H9 (cell line): Measurements from ENCODE around the gene MEGF10. TPM values are rescaled to one million over a fixed set of nuclear protein-coding genes. Genes with fewer than 3 reads are reported as not detected.

Experiments
- DNase-seq: peaks from one replicate; pipeline ENCODE4 v3.0.0-alpha.2; 2017
- H2AFZ ChIP-seq: one replicate; pipeline ENCODE4 v1.6.1; 2013; ENCODE audit warnings: mild to moderate bottlenecking, low read length, control low read depth, moderate library complexity
- H2AK5ac ChIP-seq: 2 replicates; pipeline ENCODE4 v1.6.1; 2013; ENCODE audit warnings: low read length, control low read depth, mixed read lengths; ENCODE audit not compliant: insufficient read length
- H2BK120ac ChIP-seq: one replicate; pipeline ENCODE4 v1.6.1; 2013; ENCODE audit warnings: low read depth, mild to moderate bottlenecking, low read length, control low read depth, inconsistent platforms; ENCODE audit not compliant: poor library complexity, severe bottlenecking
- H2BK12ac ChIP-seq: 2 replicates; pipeline ENCODE4 v1.6.1; 2013; ENCODE audit warnings: low read length, control low read depth, mixed read lengths, low read depth; ENCODE audit not compliant: insufficient read length
- H2BK15ac ChIP-seq: 2 replicates; pipeline ENCODE4 v1.6.1; 2013; ENCODE audit warnings: low read depth, low read length, control low read depth
- H2BK20ac ChIP-seq: one replicate; pipeline ENCODE4 v1.6.1; 2013; ENCODE audit warnings: low read depth, mild to moderate bottlenecking, low read length, control low read depth, inconsistent platforms; ENCODE audit not compliant: poor library complexity, severe bottlenecking
- H2BK5ac ChIP-seq: 2 replicates; pipeline ENCODE4 v1.6.1; 2013; ENCODE audit warnings: low read length, control low read depth, mixed read lengths; ENCODE audit not compliant: insufficient read length
- H3K14ac ChIP-seq: 2 replicates; pipeline ENCODE4 v1.6.1; 2013; ENCODE audit warnings: low read length, control low read depth; ENCODE audit not compliant: insufficient read depth
- H3K18ac ChIP-seq: 2 replicates; pipeline ENCODE4 v1.6.1; 2013; ENCODE audit warnings: low read depth, mild to moderate bottlenecking, mixed read lengths, low read length, control low read depth; ENCODE audit not compliant: insufficient read length
- H3K23ac ChIP-seq: 2 replicates; pipeline ENCODE4 v1.6.1; 2013; ENCODE audit warnings: low read length, control low read depth, mixed read lengths, low read depth; ENCODE audit not compliant: insufficient read length
- H3K23me2 ChIP-seq: 2 replicates; pipeline ENCODE4 v1.6.1; 2013; ENCODE audit warnings: low read depth, mild to moderate bottlenecking, mixed read lengths, low read length, control low read depth; ENCODE audit not compliant: insufficient read length, poor library complexity, severe bottlenecking
- H3K27ac ChIP-seq: 2 replicates; pipeline ENCODE4 v1.5.1; 2013; ENCODE audit warnings: low read length, control low read depth, mixed read lengths, low read depth; ENCODE audit not compliant: insufficient read length
- H3K27me3 ChIP-seq: 2 replicates; pipeline ENCODE4 v1.6.1; 2013; ENCODE audit warnings: low read length, control low read depth, inconsistent platforms; ENCODE audit not compliant: insufficient read depth
- H3K4ac ChIP-seq: 2 replicates; pipeline ENCODE4 v1.6.1; 2013; ENCODE audit warnings: low read depth, mild to moderate bottlenecking, control low read depth, inconsistent platforms, low read length, moderate library complexity
- H3K4me1 ChIP-seq: 2 replicates; pipeline ENCODE4 v1.6.1; 2013; ENCODE audit warnings: low read length, control low read depth, inconsistent platforms; ENCODE audit not compliant: insufficient read depth
- H3K4me2 ChIP-seq: 2 replicates; pipeline ENCODE4 v1.6.1; 2013; ENCODE audit warnings: low read length, control low read depth, mixed read lengths; ENCODE audit not compliant: insufficient read length, insufficient read depth
- H3K56ac ChIP-seq: 2 replicates; pipeline ENCODE4 v1.6.1; 2013; ENCODE audit warnings: low read depth, mild to moderate bottlenecking, mixed read lengths, low read length, control low read depth; ENCODE audit not compliant: insufficient read length
- H3K79me1 ChIP-seq: 2 replicates; pipeline ENCODE4 v1.6.1; 2013; ENCODE audit warnings: low read depth, mild to moderate bottlenecking, moderate library complexity, low read length, control low read depth, inconsistent platforms; ENCODE audit not compliant: insufficient read depth, poor library complexity, severe bottlenecking
- H3K79me2 ChIP-seq: 2 replicates; pipeline ENCODE4 v1.6.1; 2013; ENCODE audit warnings: low read length, control low read depth, inconsistent platforms; ENCODE audit not compliant: insufficient read depth
- H3K9ac ChIP-seq: 2 replicates; pipeline ENCODE4 v1.6.1; 2013; ENCODE audit warnings: low read length, control low read depth, mixed read lengths; ENCODE audit not compliant: insufficient read length; ENCODE audit errors: extremely low read depth
- H3K9me3 ChIP-seq: one replicate; pipeline ENCODE4 v1.6.1; 2013; ENCODE audit warnings: low read depth, low read length, inconsistent platforms; ENCODE audit not compliant: control insufficient read depth
- H3T11ph ChIP-seq: one replicate; pipeline ENCODE4 v1.6.1; 2013; ENCODE audit warnings: mild to moderate bottlenecking, low read length, control low read depth, inconsistent platforms
- H4K20me1 ChIP-seq: one replicate; pipeline ENCODE4 v1.6.1; 2013; ENCODE audit not compliant: control insufficient read depth, insufficient read length, insufficient read depth
- H4K5ac ChIP-seq: 2 replicates; pipeline ENCODE4 v1.6.1; 2013; ENCODE audit warnings: low read depth, mild to moderate bottlenecking, mixed read lengths, low read length, control low read depth; ENCODE audit not compliant: insufficient read length
- H4K8ac ChIP-seq: replicated peaks from 2 replicates; pipeline ENCODE4 v1.6.1; 2013; ENCODE audit warnings: low read length, control low read depth, mixed read lengths, low read depth; ENCODE audit not compliant: insufficient read length
- H4K91ac ChIP-seq: 2 replicates; pipeline ENCODE4 v1.6.1; 2013; ENCODE audit warnings: low read depth, mild to moderate bottlenecking, moderate library complexity, mixed read lengths, low read length, control low read depth; ENCODE audit not compliant: insufficient read length
- H3K27ac Mint-ChIP-seq, 3 experiments: 2 replicates in 2 of 3; 3 replicates in 1 of 3; pipeline ENCODE4 v1.8.0; 2020 to 2021; ENCODE audit warnings: mixed read lengths in 3 of 3, mild to moderate bottlenecking in 1 of 3, moderate library complexity in 1 of 3
- H3K27me3 Mint-ChIP-seq: 2 replicates; pipeline ENCODE4 v1.8.0; 2021; ENCODE audit warnings: low read depth, mild to moderate bottlenecking, moderate library complexity, mixed read lengths
- H3K36me3 Mint-ChIP-seq, 3 experiments: 2 replicates in 2 of 3; 3 replicates in 1 of 3; pipeline ENCODE4 v1.8.0; 2020 to 2021; ENCODE audit warnings: low read depth in 3 of 3, mixed read lengths in 3 of 3; ENCODE audit not compliant: insufficient read depth in 1 of 3
- H3K4me1 Mint-ChIP-seq, 2 experiments: 2 replicates each; pipeline ENCODE4 v1.8.0; 2020; ENCODE audit warnings: mixed read lengths in 2 of 2
- H3K4me3 Mint-ChIP-seq, 2 experiments: 2 replicates in 1 of 2; 3 replicates in 1 of 2; pipeline ENCODE4 v1.8.0; 2020 to 2021; ENCODE audit warnings: mild to moderate bottlenecking in 2 of 2, mixed read lengths in 2 of 2, moderate library complexity in 1 of 2
- H3K9me3 Mint-ChIP-seq, 2 experiments: 2 replicates in 1 of 2; 3 replicates in 1 of 2; pipeline ENCODE4 v1.8.0; 2020; ENCODE audit warnings: mild to moderate bottlenecking in 2 of 2, mixed read lengths in 2 of 2, moderate library complexity in 1 of 2
- WGBS: extraction: QIAGEN DNeasy Blood & Tissue Kit; methylation state at CpG from one replicate; pipeline ENCODE4 v1.1.7; 2013; ENCODE audit warnings: missing lambda C conversion rate, low lambda C conversion rate, mixed read lengths; ENCODE audit not compliant: insufficient read length; ENCODE audit errors: extremely low coverage; 5-methylcytosine and 5-hydroxymethylcytosine counted together
- total RNA-seq: library from RNA; stranded (reverse); gene quantifications from 2 replicates; pipeline ENCODE4 v1.2.1, GENCODE V29; 2021
- TF ChIP-seq, protein P1 (sequence below): fragments of 200-600 bp; sonication (generic); conservative IDR thresholded peaks from 3 replicates; pipeline ENCODE4 v1.8.0; 2021; ENCODE audit warnings: antibody characterized with exemption, mild to moderate bottlenecking

MEGF10 gene
- total RNA-seq, 1 experiment from 2014 or later, result 36.5 TPM

DNA sequence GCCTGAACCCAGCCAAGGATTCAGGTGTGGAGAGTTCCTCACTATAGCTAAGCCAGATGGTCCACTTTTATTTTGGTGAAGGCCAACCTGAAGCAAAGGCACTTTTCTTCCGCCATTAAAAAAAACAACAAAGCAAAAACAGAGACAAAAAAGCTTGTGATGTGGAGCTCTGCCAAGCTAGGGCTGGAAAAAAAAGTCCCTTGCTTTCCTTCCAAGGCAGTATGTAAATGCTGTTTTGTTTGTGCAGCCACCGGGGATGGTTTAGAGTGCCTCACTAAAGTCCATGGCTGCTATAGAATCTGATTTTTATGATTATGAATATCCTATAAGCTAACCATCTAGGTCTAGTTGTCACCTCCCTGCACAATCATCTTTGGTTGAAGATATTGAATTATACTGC, 14.9 kb downstream of the MEGF10 start:
- Histone ChIP-seq H3K56ac (no peak overlapping the region), H3K9me3 (no peaks in the 10 kb centered on the region), H4K91ac (no peak overlapping the region), H2BK120ac (no peak overlapping the region), H2AK5ac (no peak overlapping the region), H2BK12ac (no peak overlapping the region), H3K27me3 (no peaks in the 10 kb centered on the region), H2BK20ac (no peak overlapping the region), H4K8ac (no peak overlapping the region), H2BK15ac (no peak overlapping the region), H3K27ac (no peak overlapping the region), H3T11ph (no peak overlapping the region), H2BK5ac (no peak overlapping the region), H3K79me1 (no peaks in the 10 kb centered on the region), H3K79me2 (no peaks in the 10 kb centered on the region), H3K14ac (no peak overlapping the region), H4K20me1 (no peaks in the 10 kb centered on the region), H3K4me2 (no peak overlapping the region), H3K23me2 (no peaks in the 10 kb centered on the region), H3K9ac (no peak overlapping the region), H3K23ac (no peak overlapping the region), H3K4ac (no peak overlapping the region), H2AFZ (no peak overlapping the region), H3K4me1 (peaks cover 9% of the 10 kb centered on the region), H3K18ac (no peak overlapping the region), H4K5ac (no peak overlapping the region)
- Mint-ChIP-seq H3K4me3 (no peak overlapping the region), H3K4me1 (peaks cover 54 to 62% of the 10 kb centered on the region in 2 experiments), H3K27me3 (no peaks in the 10 kb centered on the region), H3K36me3 (peaks cover 7 to 27% (median 18%) of the 10 kb centered on the region in 3 experiments; a peak in 6 of 7 replicates), H3K27ac (peak overlapping the region in 1 of 3 experiments; percentile 79; a peak in 1 of 7 replicates), H3K9me3 (peaks cover 7 to 9% of the 10 kb centered on the region in 2 experiments; a peak in 4 of 5 replicates)
- no CpG with 5 or more reads among the region's 2 CpGs for WGBS
- TF ChIP-seq, protein P1, sequence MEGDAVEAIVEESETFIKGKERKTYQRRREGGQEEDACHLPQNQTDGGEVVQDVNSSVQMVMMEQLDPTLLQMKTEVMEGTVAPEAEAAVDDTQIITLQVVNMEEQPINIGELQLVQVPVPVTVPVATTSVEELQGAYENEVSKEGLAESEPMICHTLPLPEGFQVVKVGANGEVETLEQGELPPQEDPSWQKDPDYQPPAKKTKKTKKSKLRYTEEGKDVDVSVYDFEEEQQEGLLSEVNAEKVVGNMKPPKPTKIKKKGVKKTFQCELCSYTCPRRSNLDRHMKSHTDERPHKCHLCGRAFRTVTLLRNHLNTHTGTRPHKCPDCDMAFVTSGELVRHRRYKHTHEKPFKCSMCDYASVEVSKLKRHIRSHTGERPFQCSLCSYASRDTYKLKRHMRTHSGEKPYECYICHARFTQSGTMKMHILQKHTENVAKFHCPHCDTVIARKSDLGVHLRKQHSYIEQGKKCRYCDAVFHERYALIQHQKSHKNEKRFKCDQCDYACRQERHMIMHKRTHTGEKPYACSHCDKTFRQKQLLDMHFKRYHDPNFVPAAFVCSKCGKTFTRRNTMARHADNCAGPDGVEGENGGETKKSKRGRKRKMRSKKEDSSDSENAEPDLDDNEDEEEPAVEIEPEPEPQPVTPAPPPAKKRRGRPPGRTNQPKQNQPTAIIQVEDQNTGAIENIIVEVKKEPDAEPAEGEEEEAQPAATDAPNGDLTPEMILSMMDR, result no peak
- no peak for DNase-seq
